B cell (primary cell): ENCODE measurements around the gene TULP3. TPM values are rescaled to one million over a fixed set of nuclear protein-coding genes. Genes with fewer than 3 reads are reported as not detected.

Source experiments
- ATAC-seq: fragments of 200-7000 bp; cut with Tn5 transposase; one replicate; pipeline ENCODE4 v1.10.0; 2021; ENCODE audit warnings: low read depth, mild to moderate bottlenecking, moderate number of reproducible peaks, moderate library complexity
- CTCF ChIA-PET: fragments of 350-600 bp; sonication (Branson Sonifier 250); formaldehyde crosslinking; loops from one replicate; lab custom pipeline; 2021; ENCODE audit warnings: antibody characterized with exemption, inconsistent platforms; lab: Charles Lee
- POLR2A ChIA-PET: fragments of 350-600 bp; sonication (Branson Sonifier 250); formaldehyde crosslinking; loops from one replicate; lab custom pipeline; 2021; ENCODE audit warnings: antibody characterized with exemption; lab: Charles Lee
- DNase-seq: peaks from one replicate; pipeline ENCODE4 v3.0.0; 2013
- H2AFZ ChIP-seq: 2 replicates; pipeline ENCODE4 v1.6.1; 2012; ENCODE audit warnings: mild to moderate bottlenecking, low read depth, low read length; ENCODE audit not compliant: insufficient read depth, poor library complexity, severe bottlenecking
- H3K27ac ChIP-seq, 2 donors: 1 replicate in 1 of 2; 2 replicates in 1 of 2; pipeline ENCODE4 v1.5.1; 2012 to 2013; ENCODE audit warnings: low read length in 2 of 2, mild to moderate bottlenecking in 2 of 2, moderate library complexity in 1 of 2
- H3K27me3 ChIP-seq, 4 experiments: fragments of 200-600 bp in 1 of 4; sonication (generic) in 1 of 4; replicated peaks in 1 of 4; 1 replicate in 2 of 4; 2 replicates in 2 of 4; pipeline versions ENCODE4 v1.6.1 to v1.7.0; 2013 to 2016; ENCODE audit warnings: low read length in 3 of 4, mild to moderate bottlenecking in 2 of 4, mixed read lengths in 1 of 4, moderate library complexity in 1 of 4; ENCODE audit not compliant: insufficient read depth in 4 of 4, control insufficient read depth in 3 of 4; ENCODE audit errors: control extremely low read depth in 1 of 4
- H3K36me3 ChIP-seq, 2 experiments: replicated peaks in 1 of 2; 1 replicate in 1 of 2; 2 replicates in 1 of 2; pipeline versions ENCODE4 v1.6.1 to v1.7.1; 2013; ENCODE audit warnings: low read length in 1 of 2; ENCODE audit not compliant: insufficient read depth in 2 of 2, control insufficient read depth in 1 of 2; ENCODE audit errors: control extremely low read depth in 1 of 2, extremely low read depth in 1 of 2
- H3K4me1 ChIP-seq, 2 donors: fragments of 200-600 bp in 1 of 2; sonication (generic) in 1 of 2; 1 replicate in 1 of 2; 2 replicates in 1 of 2; pipeline versions ENCODE4 v1.5.1 to v1.6.1; 2013 to 2017; ENCODE audit warnings: low read length in 2 of 2; ENCODE audit not compliant: control insufficient read depth in 2 of 2, insufficient read depth in 2 of 2
- H3K4me2 ChIP-seq: replicated peaks from 2 replicates; pipeline ENCODE3; 2012; ENCODE audit warnings: mild to moderate bottlenecking, low read depth, low read length; ENCODE audit not compliant: poor library complexity, severe bottlenecking
- H3K4me3 ChIP-seq, 5 experiments: fragments of 200-600 bp in 1 of 5; sonication (generic) in 1 of 5; 1 replicate in 3 of 5; 2 replicates in 2 of 5; pipeline versions ENCODE4 v1.5.1 to v1.7.0; 2011 to 2016; ENCODE audit warnings: low read length in 4 of 5, mild to moderate bottlenecking in 4 of 5, low read depth in 2 of 5, control low read depth in 1 of 5, moderate library complexity in 1 of 5; ENCODE audit not compliant: insufficient read depth in 1 of 5; ENCODE audit errors: control extremely low read depth in 1 of 5, extremely low read depth in 1 of 5
- H3K79me2 ChIP-seq: fragments of 200-600 bp; sonication (generic); one replicate; pipeline ENCODE4 v1.6.0; 2016; ENCODE audit warnings: low read length; ENCODE audit not compliant: control insufficient read depth, insufficient read depth
- H3K9ac ChIP-seq: fragments of 200-600 bp; sonication (generic); 2 replicates; pipeline ENCODE4 v1.6.1; 2017; ENCODE audit warnings: mild to moderate bottlenecking, low read length, moderate library complexity
- H3K9me3 ChIP-seq, 3 donors: one replicate each; pipeline versions ENCODE4 v1.6.1 to v1.7.1; 2013; ENCODE audit warnings: low read length in 2 of 3; ENCODE audit not compliant: control insufficient read depth in 2 of 3, insufficient read depth in 1 of 3; ENCODE audit errors: control extremely low read depth in 1 of 3
- H4K20me1 ChIP-seq: 2 replicates; pipeline ENCODE4 v1.6.0; 2012; ENCODE audit warnings: mild to moderate bottlenecking, low read length; ENCODE audit not compliant: insufficient read depth, control insufficient read depth, poor library complexity, severe bottlenecking
- H3K27ac Mint-ChIP-seq: one replicate; pipeline ENCODE4 v1.8.0; 2021; ENCODE audit warnings: mixed read lengths
- H3K27me3 Mint-ChIP-seq: one replicate; pipeline ENCODE4 v1.8.0; 2021; ENCODE audit warnings: mixed read lengths
- H3K4me1 Mint-ChIP-seq: one replicate; pipeline ENCODE4 v1.8.0; 2021; ENCODE audit warnings: mixed read lengths
- H3K4me3 Mint-ChIP-seq: one replicate; pipeline ENCODE4 v1.8.0; 2021; ENCODE audit warnings: mixed read lengths
- H3K9me3 Mint-ChIP-seq: one replicate; pipeline ENCODE4 v1.8.0; 2022; ENCODE audit warnings: mixed read lengths; ENCODE audit not compliant: insufficient read depth
- CTCF ChIP-seq: fragments of 200-600 bp; IDR thresholded peaks from one replicate; pipeline ENCODE4 v1.8.0; 2022; ENCODE audit warnings: antibody characterized with exemption, mild to moderate bottlenecking
- EZH2 ChIP-seq: IDR thresholded peaks from 2 replicates; pipeline ENCODE4 v1.6.1; 2012; ENCODE audit warnings: borderline replicate concordance, low read depth, mild to moderate bottlenecking, moderate library complexity, low read length; ENCODE audit not compliant: insufficient read depth, poor library complexity, severe bottlenecking
- WGBS: methylation state at CpG from one replicate; pipeline ENCODE4 v1.1.5; 2013; ENCODE audit warnings: missing lambda C conversion rate; ENCODE audit not compliant: insufficient coverage; 5-methylcytosine and 5-hydroxymethylcytosine counted together
- intact Hi-C: fragments of 100-400 bp; cut with micrococcal nuclease; formaldehyde crosslinking; loops from one replicate; pipeline ENCODE4 v1.10.0; 2022
- polyA plus RNA-seq: library from polyadenylated mRNA; depleted of rRNA; stranded (reverse); fragments of >200 nt; gene quantifications from 2 replicates; pipeline ENCODE4 v1.2.3, GENCODE V29; 2012
- total RNA-seq, 2 donors: library from RNA; stranded (reverse); fragments of 120-200 nt in 1 of 2; gene quantifications; 1 replicate in 1 of 2; 2 replicates in 1 of 2; pipeline versions ENCODE4 v1.2.3 to v1.2.4, GENCODE V29; 2013 to 2022

The TULP3 gene
- total and polyA plus RNA-seq, 2 donors (not counting 1 experiment from before 2014, with no cell fraction given): 8.3 to 9.2 TPM

DNA sequence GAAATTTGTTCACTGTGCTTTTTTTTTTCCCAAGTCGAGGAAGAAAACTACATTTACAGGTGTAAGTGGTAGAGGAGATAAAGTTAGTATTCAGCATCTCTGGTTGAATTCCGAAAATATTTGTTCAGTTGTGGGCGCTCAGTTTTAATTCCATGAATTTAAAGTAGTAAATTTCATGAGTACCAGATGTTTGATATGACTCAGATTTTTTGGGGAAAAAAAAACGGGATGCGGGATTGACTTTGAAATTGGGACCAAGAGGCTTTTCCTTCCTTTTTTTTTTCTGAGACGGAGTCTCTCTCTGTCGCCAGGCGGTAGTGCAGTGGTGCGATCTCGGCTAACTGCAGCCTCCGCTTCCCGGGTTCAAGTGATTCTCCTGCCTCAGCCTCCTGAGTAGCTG is 1.6 kb downstream of the TULP3 start:
- H3K4me3 ChIP-seq: no peak overlapping the region
- H3K4me3 Mint-ChIP-seq: no peak overlapping the region
- H2AFZ ChIP-seq: no peak overlapping the region
- H3K4me1 ChIP-seq: peaks cover 5 to 12% of the 10 kb centered on the region in 2 donors
- H3K27me3 Mint-ChIP-seq: no peaks in the 10 kb centered on the region
- no peak overlapping the region for H3K4me2 ChIP-seq
- DNase-seq (no peak), ATAC-seq (no peak)
- TF ChIP-seq CTCF (no peak), EZH2 (no peak)
- H3K9ac ChIP-seq: no peak overlapping the region
- ChIA-PET POLR2A (no interaction called here), CTCF (no interaction called here)
- H3K27ac Mint-ChIP-seq: no peak overlapping the region
- H3K9me3 ChIP-seq: no peaks in the 10 kb centered on the region
- 97% methylated on average over 8 of the region's 12 CpGs for WGBS
- H3K79me2 ChIP-seq: peaks cover 21% of the 10 kb centered on the region
- H3K4me1 Mint-ChIP-seq: peaks cover 24% of the 10 kb centered on the region
- H3K27ac ChIP-seq: no peak overlapping the region
- no peaks in the 10 kb centered on the region for H4K20me1 ChIP-seq
- H3K27me3 ChIP-seq: no peaks in the 10 kb centered on the region
- H3K9me3 Mint-ChIP-seq: no peaks in the 10 kb centered on the region
- H3K36me3 ChIP-seq: no peaks in the 10 kb centered on the region
- intact Hi-C loops: loop anchor here (5.0 kb wide), 3 partner anchors 200 to 1430 kb away; partner anchors contain the start of genes CRACR2A and TIGAR

- Histone ChIP-seq H2AFZ (no peak overlapping the region), H4K20me1 (no peaks in the 10 kb centered on the region), H3K79me2 (peaks cover 21% of the 10 kb centered on the region), H3K9ac (no peak overlapping the region), H3K36me3 (no peaks in the 10 kb centered on the region), H3K9me3 (no peaks in the 10 kb centered on the region), H3K27ac (no peak overlapping the region), H3K4me2 (no peak overlapping the region), H3K4me3 (no peak overlapping the region), H3K27me3 (no peaks in the 10 kb centered on the region), H3K4me1 (peaks cover 5 to 12% of the 10 kb centered on the region in 2 donors)
- H3K27ac Mint-ChIP-seq: no peak overlapping the region
- H3K4me1 Mint-ChIP-seq: peaks cover 24% of the 10 kb centered on the region
- no peaks in the 10 kb centered on the region for H3K9me3 Mint-ChIP-seq
- H3K4me3 Mint-ChIP-seq: peak overlapping the region; percentile 44
- DNase-seq: no peak
- WGBS: 97% methylated on average over 6 of the region's 8 CpGs
- ATAC-seq: no peak
- no peak for TF ChIP-seq EZH2
- TF ChIP-seq CTCF: no peak
- ChIA-PET CTCF (interaction anchor here (0.6 kb wide), 1 partner anchor 97 kb away, joined by 3 read pairs; no protein-coding TSS in a partner anchor), POLR2A (interaction anchor here (0.6 kb wide), 1 partner anchor 21 kb away, joined by 5 read pairs; no protein-coding TSS in a partner anchor)
- no peaks in the 10 kb centered on the region for H3K27me3 Mint-ChIP-seq
- intact Hi-C loops: loop anchor here (5.0 kb wide), 3 partner anchors 201 to 1429 kb away; partner anchors contain the start of genes CRACR2A and TIGAR
Measured at GRCh38 chr12:2893007-2893406, 2.3 kb downstream of the TULP3 start.
